Adrenal gland (tissue), 5 donors: Measurements from ENCODE around the gene OR2M4.

ENCODE experiments used
- POLR2A ChIP-seq, 2 donors: fragments of 450-650 bp; IDR thresholded peaks; one replicate each; pipeline ENCODE4 v1.6.1; 2017; ENCODE audit warnings: antibody characterized with exemption in 2 of 2, mild to moderate bottlenecking in 2 of 2, moderate library complexity in 1 of 2
- TF ChIP-seq, protein P1 (sequence below), 6 experiments: fragments of 450-650 bp in 4 of 6; fragments of 200-600 bp in 2 of 6; sonication (generic) in 1 of 6; IDR thresholded peaks; 1 replicate in 5 of 6; 2 replicates in 1 of 6; pipeline versions ENCODE4 v1.5.1 to v1.8.0; 2016 to 2021; ENCODE audit warnings: antibody characterized with exemption in 6 of 6, mild to moderate bottlenecking in 2 of 6, moderate library complexity in 1 of 6
- donor health status: DM: no; HTN: no; CAD: no.

DNA sequence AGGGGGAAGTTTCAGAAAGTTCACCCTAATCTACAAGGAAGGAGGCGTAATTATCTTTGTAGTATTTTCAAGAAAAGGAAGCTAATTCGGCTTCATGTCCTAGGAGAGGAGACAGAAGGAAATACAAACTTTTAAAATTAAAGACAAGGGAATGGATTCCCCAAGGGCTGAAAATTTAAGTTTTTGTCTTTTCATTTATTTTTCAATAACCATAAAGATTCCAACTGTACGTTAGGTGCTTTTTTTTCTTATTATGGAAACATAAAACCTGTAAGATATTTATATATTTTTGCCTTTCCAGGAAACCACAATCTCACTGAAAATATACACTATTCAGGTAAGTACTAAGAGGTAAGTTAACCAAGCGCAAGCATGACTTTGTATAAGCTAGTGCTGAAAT lies 34.3 kb upstream of the OR2M4 start, which contains the start of gene OR2M3:
- TF ChIP-seq, protein P1, sequence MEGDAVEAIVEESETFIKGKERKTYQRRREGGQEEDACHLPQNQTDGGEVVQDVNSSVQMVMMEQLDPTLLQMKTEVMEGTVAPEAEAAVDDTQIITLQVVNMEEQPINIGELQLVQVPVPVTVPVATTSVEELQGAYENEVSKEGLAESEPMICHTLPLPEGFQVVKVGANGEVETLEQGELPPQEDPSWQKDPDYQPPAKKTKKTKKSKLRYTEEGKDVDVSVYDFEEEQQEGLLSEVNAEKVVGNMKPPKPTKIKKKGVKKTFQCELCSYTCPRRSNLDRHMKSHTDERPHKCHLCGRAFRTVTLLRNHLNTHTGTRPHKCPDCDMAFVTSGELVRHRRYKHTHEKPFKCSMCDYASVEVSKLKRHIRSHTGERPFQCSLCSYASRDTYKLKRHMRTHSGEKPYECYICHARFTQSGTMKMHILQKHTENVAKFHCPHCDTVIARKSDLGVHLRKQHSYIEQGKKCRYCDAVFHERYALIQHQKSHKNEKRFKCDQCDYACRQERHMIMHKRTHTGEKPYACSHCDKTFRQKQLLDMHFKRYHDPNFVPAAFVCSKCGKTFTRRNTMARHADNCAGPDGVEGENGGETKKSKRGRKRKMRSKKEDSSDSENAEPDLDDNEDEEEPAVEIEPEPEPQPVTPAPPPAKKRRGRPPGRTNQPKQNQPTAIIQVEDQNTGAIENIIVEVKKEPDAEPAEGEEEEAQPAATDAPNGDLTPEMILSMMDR (IDR thresholded peaks at IDR 0.05), result no peak
- TF ChIP-seq POLR2A (IDR thresholded peaks at IDR 0.05), result no peak
